RWPE1 (cell line): Measurements from ENCODE around the gene ABCG4.
"Not testable (repeated sequence)": the region's sequence is repeated elsewhere in the genome, so short reads cannot be mapped to it uniquely, and the experiment has no call there.

Source experiments
- CTCF ChIA-PET: fragments of 350-600 bp; sonication (Branson Sonifier 250); formaldehyde crosslinking; extraction: SDS; loops from one replicate; lab custom pipeline; 2021; lab: Yijun Ruan, JAX
- POLR2A ChIA-PET: fragments of 400-600 bp; formaldehyde crosslinking; extraction: SDS; loops from one replicate; lab custom pipeline; 2020; ENCODE audit warnings: antibody characterized with exemption; ENCODE audit not compliant: low non-redundant PET; lab: Yijun Ruan, JAX
- DNase-seq: peaks from one replicate; pipeline ENCODE4 v3.0.0; 2012; ENCODE audit warnings: low spot score
- H3K27ac ChIP-seq: fragments of 450-650 bp; 2 replicates; pipeline ENCODE4 v1.5.1; 2017
- TF ChIP-seq, protein P1 (sequence below): fragments of 450-650 bp; conservative IDR thresholded peaks from 2 replicates; pipeline ENCODE4 v1.5.1; 2017; ENCODE audit warnings: low read depth, mild to moderate bottlenecking

The ABCG4 gene

DNA sequence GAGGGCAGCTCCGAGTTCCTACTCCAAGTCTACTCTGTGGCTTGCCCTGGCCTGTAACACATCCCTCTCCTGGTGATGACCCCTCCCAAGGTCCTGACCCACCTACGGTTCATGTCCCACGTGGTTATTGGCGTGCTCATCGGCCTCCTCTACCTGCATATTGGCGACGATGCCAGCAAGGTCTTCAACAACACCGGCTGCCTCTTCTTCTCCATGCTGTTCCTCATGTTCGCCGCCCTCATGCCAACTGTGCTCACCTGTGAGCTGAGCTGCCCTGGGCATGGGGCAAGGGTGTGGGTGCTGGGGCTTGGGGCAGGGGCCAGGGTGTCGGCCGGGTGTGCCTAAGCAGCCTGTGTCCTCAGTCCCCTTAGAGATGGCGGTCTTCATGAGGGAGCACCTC, 9.6 kb downstream of the ABCG4 start:
- no peak overlapping the region for H3K27ac ChIP-seq
- DNase-seq: no peak
- ChIA-PET POLR2A (no interaction called here), CTCF (no interaction called here)
- TF ChIP-seq, protein P1, sequence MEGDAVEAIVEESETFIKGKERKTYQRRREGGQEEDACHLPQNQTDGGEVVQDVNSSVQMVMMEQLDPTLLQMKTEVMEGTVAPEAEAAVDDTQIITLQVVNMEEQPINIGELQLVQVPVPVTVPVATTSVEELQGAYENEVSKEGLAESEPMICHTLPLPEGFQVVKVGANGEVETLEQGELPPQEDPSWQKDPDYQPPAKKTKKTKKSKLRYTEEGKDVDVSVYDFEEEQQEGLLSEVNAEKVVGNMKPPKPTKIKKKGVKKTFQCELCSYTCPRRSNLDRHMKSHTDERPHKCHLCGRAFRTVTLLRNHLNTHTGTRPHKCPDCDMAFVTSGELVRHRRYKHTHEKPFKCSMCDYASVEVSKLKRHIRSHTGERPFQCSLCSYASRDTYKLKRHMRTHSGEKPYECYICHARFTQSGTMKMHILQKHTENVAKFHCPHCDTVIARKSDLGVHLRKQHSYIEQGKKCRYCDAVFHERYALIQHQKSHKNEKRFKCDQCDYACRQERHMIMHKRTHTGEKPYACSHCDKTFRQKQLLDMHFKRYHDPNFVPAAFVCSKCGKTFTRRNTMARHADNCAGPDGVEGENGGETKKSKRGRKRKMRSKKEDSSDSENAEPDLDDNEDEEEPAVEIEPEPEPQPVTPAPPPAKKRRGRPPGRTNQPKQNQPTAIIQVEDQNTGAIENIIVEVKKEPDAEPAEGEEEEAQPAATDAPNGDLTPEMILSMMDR: no peak

DNA sequence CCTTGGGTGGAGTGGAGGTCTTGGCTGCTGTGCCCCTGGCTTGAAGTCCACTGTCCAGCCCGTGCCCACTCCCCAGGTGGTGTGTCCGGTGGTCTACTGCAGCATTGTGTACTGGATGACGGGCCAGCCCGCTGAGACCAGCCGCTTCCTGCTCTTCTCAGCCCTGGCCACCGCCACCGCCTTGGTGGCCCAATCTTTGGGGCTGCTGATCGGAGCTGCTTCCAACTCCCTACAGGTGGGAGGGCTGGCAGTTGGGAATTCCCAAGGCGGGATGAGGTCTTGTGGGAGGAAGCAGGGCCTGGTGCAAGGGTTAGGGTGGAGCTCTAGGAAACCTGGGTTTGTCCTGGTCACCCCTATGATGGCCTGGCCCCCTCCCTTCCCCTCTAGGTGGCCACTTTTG, 11.3 kb downstream of the ABCG4 start:
- POLR2A ChIA-PET: no interaction called here
- H3K27ac ChIP-seq: no peak overlapping the region
- CTCF ChIA-PET: interaction anchor here (0.6 to 2.0 kb wide), 3 partner anchors 9 to 635 kb away, joined by 3 to 5 read pairs (median 4); no protein-coding TSS in a partner anchor
- DNase-seq: no peak
- TF ChIP-seq, protein P1: no peak

DNA sequence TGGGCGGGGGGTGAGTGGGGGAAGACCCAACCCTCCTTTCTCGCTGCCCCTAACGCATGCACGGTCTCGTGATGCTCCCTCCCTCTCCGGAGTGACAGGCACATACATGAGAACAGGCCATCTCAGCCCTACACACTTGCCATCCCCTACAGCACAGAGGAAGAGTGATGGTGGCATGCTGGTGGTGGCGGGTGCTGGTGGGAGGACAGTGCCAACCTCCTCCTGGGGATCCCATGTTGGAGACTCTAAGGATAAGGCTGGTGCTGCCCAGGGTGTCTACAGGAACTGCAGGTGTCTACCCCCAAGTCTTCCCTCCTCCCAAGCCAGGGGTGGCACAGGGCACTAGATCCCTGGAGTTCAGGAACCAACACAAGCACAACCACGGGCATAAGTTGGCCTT, 13.0 kb downstream of the ABCG4 start:
- CTCF ChIA-PET: no interaction called here
- POLR2A ChIA-PET: no interaction called here
- TF ChIP-seq, protein P1: no peak
- no peak for DNase-seq
- no peak overlapping the region for H3K27ac ChIP-seq

DNA sequence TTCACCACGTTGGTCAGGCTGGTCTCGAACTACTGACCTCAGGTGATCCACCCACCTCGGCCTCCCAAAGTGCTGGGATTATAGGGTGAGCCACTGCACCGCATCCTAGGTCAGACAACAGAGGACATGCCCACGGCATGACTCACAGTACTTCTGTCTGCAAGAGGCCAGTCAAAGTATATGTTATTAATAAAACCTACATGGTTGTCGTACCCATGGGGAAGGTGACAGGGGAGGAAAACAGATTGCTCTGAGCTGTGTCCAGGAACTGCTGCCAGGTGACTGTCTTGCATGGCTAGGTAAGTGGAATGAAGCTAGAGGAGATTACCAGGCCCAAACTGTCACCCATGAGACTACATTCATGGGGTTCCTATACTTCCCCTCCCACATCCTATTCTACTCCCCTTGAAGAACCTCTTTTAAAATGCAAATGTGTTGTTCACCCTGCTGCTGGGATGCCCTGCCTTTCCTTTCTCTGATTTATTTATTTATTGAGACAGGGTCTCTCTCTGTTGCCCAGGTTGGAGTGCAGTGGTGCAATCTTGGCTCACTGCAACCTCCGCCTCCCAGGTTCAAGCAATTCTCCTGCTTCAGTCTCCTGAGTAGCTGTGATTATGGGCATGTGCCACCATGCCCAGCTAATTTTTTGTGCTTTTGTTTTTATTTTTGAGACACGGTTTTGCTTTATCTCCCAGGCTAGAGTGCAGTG, 17.7 kb downstream of the ABCG4 start:
- H3K27ac ChIP-seq: peak overlapping the region; percentile 91
- ChIA-PET CTCF (interaction anchor here (0.6 to 1.0 kb wide), 5 partner anchors 9 to 198 kb away, joined by 3 to 5 read pairs (median 3); no protein-coding TSS in a partner anchor), POLR2A (no interaction called here)
- DNase-seq: peak; percentile 74
- TF ChIP-seq, protein P1: no peak

GRCh38 chr11:119167077-119167458, 18.2 kb downstream of the ABCG4 start:
- POLR2A ChIA-PET, DNase-seq: not testable (repeated sequence)
- H3K27ac ChIP-seq: peak overlapping the region; percentile 91
- CTCF ChIA-PET: interaction anchor here (0.6 to 0.7 kb wide), 4 partner anchors 8 to 197 kb away, joined by 3 to 4 read pairs (median 3); no protein-coding TSS in a partner anchor

GRCh38 chr11:119167933-119168332, 19.1 kb downstream of the ABCG4 start:
- ChIA-PET POLR2A (no interaction called here), CTCF (interaction anchor here (0.7 kb wide), 1 partner anchor 12 kb away, joined by 3 read pairs; no protein-coding TSS in a partner anchor)
- TF ChIP-seq, protein P1: no peak
- H3K27ac ChIP-seq: peak overlapping the region; percentile 91
- no peak for DNase-seq
